KMS-11 (cell line): ENCODE results near the gene OAF.

ENCODE experiments used
- H2AFZ ChIP-seq: fragments of 200-600 bp; sonication (generic); 2 replicates; pipeline ENCODE4 v1.6.1; 2016; ENCODE audit warnings: antibody characterized with exemption, mixed run types, low read depth
- H3K27ac ChIP-seq: fragments of 200-600 bp; sonication (generic); 2 replicates; pipeline ENCODE4 v1.6.1; 2016; ENCODE audit warnings: mild to moderate bottlenecking, mixed run types
- H3K27me3 ChIP-seq: fragments of 200-600 bp; sonication (generic); 2 replicates; pipeline ENCODE4 v1.6.1; 2017; ENCODE audit warnings: mild to moderate bottlenecking, low read depth, mixed run types, moderate library complexity; ENCODE audit not compliant: insufficient read depth
- H3K36me3 ChIP-seq: fragments of 200-600 bp; sonication (generic); 2 replicates; pipeline ENCODE4 v1.6.1; 2017; ENCODE audit warnings: mild to moderate bottlenecking, mixed run types; ENCODE audit not compliant: insufficient read depth
- H3K4me1 ChIP-seq: fragments of 200-600 bp; sonication (generic); 2 replicates; pipeline ENCODE4 v1.6.1; 2016; ENCODE audit warnings: mild to moderate bottlenecking, low read depth, mixed run types; ENCODE audit not compliant: poor library complexity, severe bottlenecking
- H3K4me2 ChIP-seq: fragments of 200-600 bp; sonication (generic); 2 replicates; pipeline ENCODE4 v1.7.0; 2016; ENCODE audit warnings: mild to moderate bottlenecking, mixed run types
- H3K4me3 ChIP-seq: fragments of 200-600 bp; sonication (generic); IDR thresholded peaks from 2 replicates; pipeline ENCODE4 v1.6.1; 2017; ENCODE audit warnings: low read depth, low read length, mixed read lengths; ENCODE audit not compliant: insufficient read depth
- H3K79me2 ChIP-seq: fragments of 200-600 bp; sonication (generic); 2 replicates; pipeline ENCODE4 v1.6.1; 2016; ENCODE audit warnings: low read depth, mixed run types; ENCODE audit not compliant: insufficient read depth
- H3K9ac ChIP-seq: fragments of 200-600 bp; sonication (generic); 2 replicates; pipeline ENCODE4 v1.6.1; 2016; ENCODE audit warnings: mild to moderate bottlenecking, mixed run types
- H4K20me1 ChIP-seq: fragments of 200-600 bp; sonication (generic); 2 replicates; pipeline ENCODE4 v1.6.1; 2016; ENCODE audit warnings: mild to moderate bottlenecking, mixed run types; ENCODE audit not compliant: insufficient read depth
- CTCF ChIP-seq: fragments of 200-600 bp; sonication (generic); conservative IDR thresholded peaks from 2 replicates; pipeline ENCODE4 v1.6.1; 2017; ENCODE audit warnings: low read depth, mild to moderate bottlenecking, antibody characterized with exemption, low read length, moderate library complexity, mixed read lengths

Gene OAF

GRCh38 chr11:120216426-120217102 is 5.7 kb downstream of the OAF start:
- Histone ChIP-seq H3K4me1 (peaks cover 9% of the 10 kb centered on the region), H3K4me3 (no peak overlapping the region), H3K27me3 (no peaks in the 10 kb centered on the region), H4K20me1 (no peaks in the 10 kb centered on the region), H3K36me3 (no peaks in the 10 kb centered on the region), H3K27ac (no peak overlapping the region), H3K79me2 (no peaks in the 10 kb centered on the region), H3K4me2 (no peak overlapping the region), H3K9ac (no peak overlapping the region), H2AFZ (no peak overlapping the region)
- TF ChIP-seq CTCF, result no peak

- Histone ChIP-seq H3K4me2 (no peak overlapping the region), H3K27me3 (no peaks in the 10 kb centered on the region), H3K36me3 (no peaks in the 10 kb centered on the region), H3K9ac (no peak overlapping the region), H3K4me3 (no peak overlapping the region), H2AFZ (no peak overlapping the region), H3K79me2 (no peaks in the 10 kb centered on the region), H4K20me1 (no peaks in the 10 kb centered on the region), H3K27ac (no peak overlapping the region), H3K4me1 (peaks cover 9% of the 10 kb centered on the region)
- TF ChIP-seq CTCF, result no peak
These were observed 6.7 kb downstream of the OAF start for GRCh38 chr11:120217526-120217925.

- no peaks in the 10 kb centered on the region for H3K36me3 ChIP-seq
- TF ChIP-seq CTCF, result no peak
- no peak overlapping the region for H3K4me2 ChIP-seq
- H2AFZ ChIP-seq, result no peak overlapping the region
- H4K20me1 ChIP-seq, result no peaks in the 10 kb centered on the region
- H3K4me1 ChIP-seq, result peaks cover 9% of the 10 kb centered on the region
- H3K27ac ChIP-seq, result no peak overlapping the region
- H3K27me3 ChIP-seq, result no peaks in the 10 kb centered on the region
- H3K9ac ChIP-seq, result no peak overlapping the region
- H3K4me3 ChIP-seq, result no peak overlapping the region
- H3K79me2 ChIP-seq, result no peaks in the 10 kb centered on the region
These were observed 7.3 kb downstream of the OAF start for GRCh38 chr11:120217941-120218694.

GRCh38 chr11:120218695-120219033 is 7.8 kb downstream of the OAF start:
- H3K4me2 ChIP-seq, result no peak overlapping the region
- no peaks in the 10 kb centered on the region for H3K79me2 ChIP-seq
- H3K4me1 ChIP-seq, result peaks cover 9% of the 10 kb centered on the region
- no peaks in the 10 kb centered on the region for H3K27me3 ChIP-seq
- no peak overlapping the region for H3K27ac ChIP-seq
- H4K20me1 ChIP-seq, result no peaks in the 10 kb centered on the region
- no peak overlapping the region for H2AFZ ChIP-seq
- TF ChIP-seq CTCF, result no peak
- no peaks in the 10 kb centered on the region for H3K36me3 ChIP-seq
- H3K9ac ChIP-seq, result no peak overlapping the region
- no peak overlapping the region for H3K4me3 ChIP-seq
